CD14-positive monocyte (primary cell): ENCODE results near the gene LRIG1. TPM values are rescaled to one million over a fixed set of nuclear protein-coding genes. Genes with fewer than 3 reads are reported as not detected.

ENCODE experiments used
- DNase-seq, 3 donors: peaks; one replicate each; pipeline ENCODE4 v3.0.0-alpha.2; 2011 to 2022
- H2AFZ ChIP-seq: 2 replicates; pipeline ENCODE4 v1.6.0; 2012; ENCODE audit warnings: mild to moderate bottlenecking, low read depth, low read length, inconsistent platforms; ENCODE audit not compliant: insufficient read depth, poor library complexity, severe bottlenecking
- H3K27ac ChIP-seq, 2 donors: 1 replicate in 1 of 2; 2 replicates in 1 of 2; pipeline ENCODE4 v1.5.1; 2012 to 2013; ENCODE audit warnings: low read length in 2 of 2, control low read depth in 1 of 2, inconsistent platforms in 1 of 2, low read depth in 1 of 2, mild to moderate bottlenecking in 1 of 2
- H3K27me3 ChIP-seq, 2 donors: one replicate each; pipeline versions ENCODE4 v1.6.0 to v1.6.1; 2011 to 2013; ENCODE audit warnings: low read length in 2 of 2; ENCODE audit not compliant: control insufficient read depth in 2 of 2, insufficient read depth in 2 of 2
- H3K36me3 ChIP-seq, 2 donors: replicated peaks in 1 of 2; 1 replicate in 1 of 2; 2 replicates in 1 of 2; pipeline versions ENCODE4 v1.5.1 to v1.6.1; 2012 to 2013; ENCODE audit warnings: low read length in 2 of 2, control low read depth in 1 of 2, inconsistent platforms in 1 of 2, mild to moderate bottlenecking in 1 of 2; ENCODE audit not compliant: insufficient read depth in 2 of 2, control insufficient read depth in 1 of 2
- H3K4me1 ChIP-seq, 2 donors: 1 replicate in 1 of 2; 2 replicates in 1 of 2; pipeline versions ENCODE4 v1.5.1 to v1.6.1; 2012 to 2013; ENCODE audit warnings: low read length in 2 of 2, control low read depth in 1 of 2, inconsistent platforms in 1 of 2, mild to moderate bottlenecking in 1 of 2, moderate library complexity in 1 of 2; ENCODE audit not compliant: insufficient read depth in 2 of 2, control insufficient read depth in 1 of 2
- H3K4me2 ChIP-seq: replicated peaks from 2 replicates; pipeline ENCODE3; 2012; ENCODE audit warnings: low read length, moderate library complexity, mild to moderate bottlenecking; ENCODE audit not compliant: poor library complexity, severe bottlenecking; ENCODE audit errors: extremely low read depth
- H3K4me3 ChIP-seq, 3 experiments: fragments of 200-600 bp in 1 of 3; sonication (generic) in 1 of 3; replicated peaks in 1 of 3; 1 replicate in 2 of 3; 2 replicates in 1 of 3; pipeline ENCODE4 v1.5.1; 2011 to 2013; ENCODE audit warnings: low read length in 3 of 3, mild to moderate bottlenecking in 3 of 3, control low read depth in 2 of 3, low read depth in 2 of 3, inconsistent platforms in 1 of 3, moderate library complexity in 1 of 3
- H3K79me2 ChIP-seq: 2 replicates; pipeline ENCODE4 v1.6.0; 2012; ENCODE audit warnings: mild to moderate bottlenecking, control low read depth, inconsistent platforms, low read length, moderate library complexity; ENCODE audit not compliant: insufficient read depth
- H3K9ac ChIP-seq: 2 replicates; pipeline ENCODE4 v1.6.0; 2017; ENCODE audit warnings: low read length, mild to moderate bottlenecking; ENCODE audit not compliant: insufficient read depth, poor library complexity, severe bottlenecking
- H3K9me3 ChIP-seq, 2 donors: replicated peaks in 1 of 2; 1 replicate in 1 of 2; 2 replicates in 1 of 2; pipeline versions ENCODE4 v1.5.1 to v1.6.1; 2012 to 2013; ENCODE audit warnings: low read length in 2 of 2, control low read depth in 1 of 2; ENCODE audit not compliant: control insufficient read depth in 1 of 2, insufficient read depth in 1 of 2
- H4K20me1 ChIP-seq: 2 replicates; pipeline ENCODE4 v1.6.0; 2012; ENCODE audit warnings: mild to moderate bottlenecking, low read length, control low read depth, moderate library complexity; ENCODE audit not compliant: insufficient read depth
- H3K27ac Mint-ChIP-seq, 7 donors: one replicate each; pipeline ENCODE4 v1.8.0; 2020; ENCODE audit warnings: mild to moderate bottlenecking in 7 of 7, mixed read lengths in 7 of 7, moderate library complexity in 6 of 7, inconsistent platforms in 2 of 7
- H3K27me3 Mint-ChIP-seq, 3 donors: one replicate each; pipeline ENCODE4 v1.8.0; 2021 to 2022; ENCODE audit warnings: low read depth in 3 of 3, mild to moderate bottlenecking in 3 of 3, mixed read lengths in 3 of 3, moderate library complexity in 3 of 3, inconsistent platforms in 1 of 3
- H3K36me3 Mint-ChIP-seq, 2 donors: one replicate each; pipeline ENCODE4 v1.8.0; 2020; ENCODE audit warnings: mixed read lengths in 2 of 2, inconsistent platforms in 1 of 2, mild to moderate bottlenecking in 1 of 2
- H3K4me1 Mint-ChIP-seq: one replicate; pipeline ENCODE4 v1.8.0; 2020; ENCODE audit warnings: mild to moderate bottlenecking, mixed read lengths
- H3K4me3 Mint-ChIP-seq, 2 donors: one replicate each; pipeline ENCODE4 v1.8.0; 2020; ENCODE audit warnings: mild to moderate bottlenecking in 2 of 2, mixed read lengths in 2 of 2, moderate library complexity in 1 of 2
- H3K9me3 Mint-ChIP-seq, 7 donors: one replicate each; pipeline ENCODE4 v1.8.0; 2020 to 2022; ENCODE audit warnings: mixed read lengths in 7 of 7, mild to moderate bottlenecking in 6 of 7, moderate library complexity in 6 of 7, inconsistent platforms in 2 of 7
- CTCF ChIP-seq: fragments of 200-600 bp; IDR thresholded peaks from one replicate; pipeline ENCODE4 v1.8.0; 2022; ENCODE audit warnings: antibody characterized with exemption, mild to moderate bottlenecking
- WGBS: methylation state at CpG from one replicate; pipeline ENCODE4 v1.1.5; 2013; ENCODE audit warnings: missing lambda C conversion rate; ENCODE audit not compliant: insufficient coverage; 5-methylcytosine and 5-hydroxymethylcytosine counted together
- intact Hi-C, 2 donors: fragments of 100-400 bp; cut with micrococcal nuclease; formaldehyde crosslinking; loops; one replicate each; pipeline versions ENCODE4 v1.15.0 to v1.15.1; 2023
- polyA plus RNA-seq, 3 donors: library from polyadenylated mRNA; depleted of rRNA in 1 of 3; unstranded in 2 of 3; stranded (reverse) in 1 of 3; fragments of 300-500 nt in 2 of 3; fragments of >200 nt in 1 of 3; fragmentation: Illumina TruSeq in 2 of 3; gene quantifications; 1 replicate in 2 of 3; 2 replicates in 1 of 3; pipeline ENCODE4 v1.2.3, GENCODE V29; 2012 to 2021

Gene LRIG1
- polyA plus RNA-seq, 3 donors = 0.82 to 1.9 (median 1.0) TPM

GRCh38 chr3:66497985-66498671, 2.7 kb downstream of the LRIG1 start:
- peaks cover 0 to 7% (median 1%) of the 10 kb centered on the region in 7 donors for H3K9me3 Mint-ChIP-seq
- WGBS = no CpG with 5 or more reads among the region's 4 CpGs
- no peak overlapping the region for H3K4me2 ChIP-seq
- H3K4me3 ChIP-seq = no peak overlapping the region
- H3K27me3 ChIP-seq = peaks cover 13 to 32% of the 10 kb centered on the region in 2 donors
- no peaks in the 10 kb centered on the region for H4K20me1 ChIP-seq
- H3K9ac ChIP-seq = no peak overlapping the region
- DNase-seq = no peak
- H2AFZ ChIP-seq = no peak overlapping the region
- peaks cover 19 to 22% of the 10 kb centered on the region in 2 donors for H3K4me1 ChIP-seq
- H3K36me3 Mint-ChIP-seq = peaks cover 0 to 2% of the 10 kb centered on the region in 2 donors
- H3K27ac Mint-ChIP-seq = no peak overlapping the region
- no peak for TF ChIP-seq CTCF
- H3K9me3 ChIP-seq = no peaks in the 10 kb centered on the region
- intact Hi-C loops = no loop called here
- no peaks in the 10 kb centered on the region for H3K79me2 ChIP-seq
- H3K36me3 ChIP-seq = no peaks in the 10 kb centered on the region
- H3K27me3 Mint-ChIP-seq = peaks cover 32 to 39% (median 33%) of the 10 kb centered on the region in 3 donors
- H3K4me1 Mint-ChIP-seq = peaks cover 30% of the 10 kb centered on the region
- peak overlapping the region in 1 of 2 donors; percentile 98 for H3K4me3 Mint-ChIP-seq
- no peak overlapping the region for H3K27ac ChIP-seq

DNA sequence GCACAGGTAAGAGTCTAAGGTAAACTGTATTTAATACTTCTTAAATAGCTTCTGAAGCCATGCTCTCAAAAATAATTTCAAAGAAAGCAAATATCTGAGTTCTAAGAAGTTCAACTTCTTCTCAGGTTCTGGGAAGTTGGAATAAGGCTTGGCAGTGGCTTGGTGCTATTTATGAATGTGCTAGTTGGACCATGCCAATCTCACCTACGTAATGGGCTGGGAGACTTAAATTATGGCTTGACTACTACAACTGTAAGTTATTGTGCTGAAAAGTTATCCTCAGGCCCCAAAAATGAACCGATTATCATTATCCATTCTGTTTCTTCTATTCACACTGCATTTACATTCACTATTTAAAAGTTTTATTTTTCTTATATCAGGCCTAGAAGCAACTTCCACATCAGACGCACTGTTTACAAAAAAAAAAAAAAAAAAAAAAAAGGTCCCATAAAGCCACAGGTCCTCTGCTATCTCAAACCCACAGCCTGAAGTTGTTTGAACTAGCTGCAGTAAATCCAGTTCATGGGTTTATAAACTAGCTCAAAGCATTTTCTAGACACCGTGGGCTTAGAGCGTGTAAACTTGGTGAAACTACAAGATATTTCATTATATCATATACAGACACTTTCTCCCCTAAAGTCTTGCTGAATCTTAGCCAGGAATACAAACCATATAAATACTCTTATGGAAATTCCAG, 3.4 kb downstream of the LRIG1 start:
- no peak overlapping the region for H3K4me3 Mint-ChIP-seq
- H3K27ac ChIP-seq = no peak overlapping the region

More for the DNA sequence above, 3.4 kb downstream of the LRIG1 start:
- intact Hi-C loops = no loop called here
- peaks cover 30% of the 10 kb centered on the region for H3K4me1 Mint-ChIP-seq
- DNase-seq = no peak
- Histone ChIP-seq H3K27me3 (peaks cover 11 to 27% of the 10 kb centered on the region in 2 donors), H3K9ac (no peak overlapping the region), H3K4me3 (no peak overlapping the region), H4K20me1 (no peaks in the 10 kb centered on the region), H3K9me3 (no peaks in the 10 kb centered on the region), H3K4me1 (peaks cover 19 to 22% of the 10 kb centered on the region in 2 donors), H3K36me3 (no peaks in the 10 kb centered on the region), H2AFZ (no peak overlapping the region), H3K4me2 (no peak overlapping the region), H3K79me2 (no peaks in the 10 kb centered on the region)
- H3K27ac Mint-ChIP-seq = no peak overlapping the region
- no CpG with 5 or more reads among the region's 5 CpGs for WGBS
- H3K9me3 Mint-ChIP-seq = peaks cover 0 to 7% (median 1%) of the 10 kb centered on the region in 7 donors
- H3K27me3 Mint-ChIP-seq = peaks cover 25 to 34% (median 28%) of the 10 kb centered on the region in 3 donors
- TF ChIP-seq CTCF = no peak
- peaks cover 0 to 2% of the 10 kb centered on the region in 2 donors for H3K36me3 Mint-ChIP-seq
